GM21619 (cell line): ENCODE results near the gene CHEK1.
"Not testable (repeated sequence)": the region's sequence is repeated elsewhere in the genome, so short reads cannot be mapped to it uniquely, and the experiment has no call there.

Experiments used
- ATAC-seq: cut with Tn5 transposase; IDR thresholded peaks from one replicate; pipeline ENCODE4 v1.9.1; 2021; ENCODE audit not compliant: unreplicated experiment

CHEK1 gene

DNA sequence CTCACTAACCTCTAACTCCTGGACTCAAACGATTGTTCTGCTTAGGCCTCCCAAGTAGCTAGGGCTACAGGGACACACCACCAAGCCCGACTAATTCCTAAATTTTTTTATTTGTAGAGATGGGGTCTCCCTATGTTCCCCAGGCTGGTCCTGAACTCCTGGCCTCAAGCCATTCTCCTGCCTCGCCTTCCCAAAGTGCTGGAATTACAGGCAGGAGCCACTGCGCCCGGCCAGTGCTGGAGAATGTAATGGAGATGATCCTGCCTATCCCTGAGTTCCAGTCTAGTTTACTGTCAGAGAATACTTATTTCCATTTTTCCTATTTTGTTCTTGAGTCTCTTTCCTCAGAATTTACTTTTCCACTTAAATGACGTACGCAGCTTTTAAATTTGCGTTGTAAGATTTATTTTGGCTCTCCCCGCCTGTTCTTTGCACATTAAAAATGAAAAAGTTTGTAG is at the start of gene CHEK1:
CHEK1 (plus strand) TSS at position 408 of the 458 bp plus-strand sequence. CDS start 1,606 bp downstream, outside the sequence.
- no peak for ATAC-seq

DNA sequence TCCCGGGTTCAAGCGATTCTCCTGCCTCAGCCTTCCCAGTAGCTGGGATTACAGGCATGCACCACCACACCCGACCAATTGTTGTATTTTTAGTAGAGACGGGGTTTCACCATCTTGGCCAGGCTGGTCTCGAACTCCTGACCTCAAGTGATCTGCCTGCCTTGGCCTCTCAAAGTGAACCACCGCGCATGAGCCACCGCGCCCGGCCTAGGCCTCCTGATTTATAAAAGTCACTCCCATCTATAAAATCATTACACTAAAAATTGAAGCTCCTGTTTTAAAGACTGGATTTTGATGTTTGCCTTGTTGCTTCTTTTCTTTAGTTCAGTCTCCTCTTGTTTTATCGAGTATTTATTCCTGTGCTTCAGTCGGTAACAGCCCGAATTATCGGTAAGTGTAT is 47.8 kb upstream of the CHEK1 start:
- ATAC-seq: not testable (repeated sequence)

GRCh38 chr11:125578783-125579182 is 46.2 kb upstream of the CHEK1 start:
- ATAC-seq: no peak

DNA sequence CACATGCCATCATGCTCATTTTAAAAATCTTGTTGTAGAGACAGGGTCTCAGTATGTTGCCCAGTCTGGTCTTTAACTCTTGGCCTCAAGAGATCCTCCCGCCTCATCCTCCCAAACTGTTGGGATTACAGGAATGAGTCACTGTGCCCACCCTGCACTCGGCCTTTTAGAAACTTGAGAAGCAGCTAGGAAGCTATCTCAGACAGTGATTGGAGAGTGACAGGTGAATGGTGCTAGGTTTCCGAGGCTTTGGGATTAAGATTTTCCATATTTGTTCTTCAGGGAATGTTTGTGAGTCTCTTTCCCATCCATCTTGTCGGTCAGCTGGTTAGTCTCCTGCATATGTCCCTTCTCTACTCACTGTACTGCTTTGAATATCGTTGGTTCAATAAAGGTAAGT is 45.2 kb upstream of the CHEK1 start:
- ATAC-seq: no peak

DNA sequence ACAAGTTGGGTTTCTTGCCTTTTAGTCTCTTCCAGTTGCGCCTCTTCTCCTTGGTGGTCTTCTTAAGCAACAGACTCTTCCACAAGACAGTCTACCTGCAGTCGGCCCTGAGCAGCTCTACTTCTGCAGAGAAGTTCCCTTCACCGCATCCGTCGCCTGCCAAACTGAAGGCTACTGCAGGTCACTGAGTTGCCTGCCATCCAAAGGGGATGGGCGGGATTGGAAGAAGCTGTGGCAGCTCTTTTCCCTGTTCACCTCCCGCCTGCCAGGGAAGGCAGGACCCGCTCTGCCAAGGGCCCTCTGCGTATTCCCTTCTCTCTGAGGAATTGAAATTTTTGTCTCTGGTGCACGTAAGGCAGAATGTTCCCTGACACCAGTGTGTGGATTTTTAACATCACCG is 41.5 kb upstream of the CHEK1 start:
- no peak for ATAC-seq

GRCh38 chr11:125585487-125585886 is 39.5 kb upstream of the CHEK1 start:
- no peak for ATAC-seq

GRCh38 chr11:125586623-125587022 is 38.3 kb upstream of the CHEK1 start:
- no peak for ATAC-seq

GRCh38 chr11:125587480-125587879 is 37.5 kb upstream of the CHEK1 start:
- ATAC-seq: no peak

- no peak for ATAC-seq
Measured at GRCh38 chr11:125588505-125588904, 36.5 kb upstream of the CHEK1 start.

- ATAC-seq: peak; percentile 18
Measured at GRCh38 chr11:125591649-125592304, 33.2 kb upstream of the CHEK1 start.

DNA sequence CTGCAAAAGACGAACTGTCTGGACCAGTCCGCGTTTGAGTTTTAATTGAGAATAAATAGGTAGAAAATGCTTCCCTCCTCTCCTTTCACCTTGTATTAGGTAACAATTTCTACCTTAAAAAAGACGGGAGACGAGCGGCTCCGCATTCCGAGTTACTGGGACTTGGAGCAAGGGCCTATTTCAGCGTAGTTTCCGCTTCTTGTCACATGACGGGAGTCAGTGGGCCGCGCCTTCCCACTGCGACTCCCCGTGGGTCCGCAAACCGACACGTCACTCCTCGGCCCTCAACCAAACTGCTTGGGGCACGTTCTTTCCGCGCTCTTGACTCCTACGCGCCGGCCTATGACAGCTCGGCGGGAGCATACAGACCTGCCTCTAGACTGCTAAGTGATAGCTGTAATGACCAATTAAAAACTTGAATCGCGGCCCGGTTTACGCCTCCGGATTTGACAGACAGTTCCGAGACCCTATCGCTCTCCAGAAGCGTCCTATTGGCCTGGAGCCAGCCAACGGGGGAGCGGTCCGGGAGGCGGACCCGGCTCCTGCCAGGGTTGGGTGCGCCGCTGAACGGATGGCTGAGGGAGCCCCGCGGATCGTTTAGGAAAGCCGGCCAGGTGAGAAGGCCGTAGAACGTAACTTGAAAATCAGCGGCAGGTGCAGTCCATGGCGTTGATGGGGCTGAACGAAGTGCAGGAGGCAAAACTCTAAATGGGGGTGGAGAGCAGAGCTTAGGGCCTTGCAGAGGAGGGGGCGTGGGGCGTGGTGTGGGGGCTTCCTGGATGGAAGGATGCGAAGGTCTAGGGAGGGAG is 32.5 kb upstream of the CHEK1 start, which contains the start of gene STT3A:
STT3A (plus strand) TSS at position 548 of the 809 bp plus-strand sequence. CDS start 3,064 bp downstream, outside the sequence.
- ATAC-seq: peak; percentile 98

- ATAC-seq: no peak
Measured at GRCh38 chr11:125593114-125593820, 31.7 kb upstream of the CHEK1 start.

- no peak for ATAC-seq
Measured at GRCh38 chr11:125594958-125595357, 30.0 kb upstream of the CHEK1 start.

DNA sequence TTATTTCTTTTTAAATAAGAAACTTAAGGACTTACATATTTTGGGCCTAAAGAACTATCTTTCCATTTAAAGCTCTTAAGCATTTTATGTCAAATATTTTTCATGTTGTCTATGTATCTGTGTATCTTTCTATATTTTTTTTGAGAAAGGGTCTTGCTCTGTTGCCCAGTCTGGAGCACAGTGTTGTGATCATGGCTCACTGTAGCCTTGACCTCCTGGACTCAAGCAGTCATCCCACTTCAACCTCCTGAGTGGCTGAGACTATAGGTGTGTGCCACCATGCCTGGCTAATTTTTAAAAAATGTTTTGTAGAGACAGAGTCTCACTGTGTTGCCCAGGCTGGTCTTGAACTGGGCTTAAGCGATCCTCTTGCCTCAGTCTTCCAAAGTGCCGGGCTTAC is 24.3 kb upstream of the CHEK1 start:
- no peak for ATAC-seq

GRCh38 chr11:125603207-125603606 is 21.8 kb upstream of the CHEK1 start:
- no peak for ATAC-seq

- no peak for ATAC-seq
Measured at GRCh38 chr11:125605417-125605816, 19.5 kb upstream of the CHEK1 start.

GRCh38 chr11:125609545-125609944 is 15.4 kb upstream of the CHEK1 start:
- ATAC-seq: no peak

DNA sequence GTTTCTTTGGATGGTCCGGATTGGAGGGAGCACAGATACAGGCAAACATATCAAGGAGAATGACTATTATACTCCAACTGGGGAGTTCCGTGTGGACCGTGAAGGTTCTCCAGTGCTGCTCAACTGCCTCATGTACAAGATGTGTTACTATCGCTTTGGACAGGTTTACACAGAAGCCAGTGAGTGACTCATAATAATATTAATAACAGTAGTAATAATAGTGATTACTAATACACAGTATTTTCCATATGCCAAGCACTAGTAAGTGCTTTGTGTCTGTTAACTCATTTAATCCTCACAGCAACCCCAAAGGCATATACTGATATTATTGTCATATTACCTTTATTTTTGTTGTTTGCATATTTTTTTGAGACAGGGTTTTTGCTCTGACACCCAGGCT is 6.6 kb upstream of the CHEK1 start:
- ATAC-seq: no peak

DNA sequence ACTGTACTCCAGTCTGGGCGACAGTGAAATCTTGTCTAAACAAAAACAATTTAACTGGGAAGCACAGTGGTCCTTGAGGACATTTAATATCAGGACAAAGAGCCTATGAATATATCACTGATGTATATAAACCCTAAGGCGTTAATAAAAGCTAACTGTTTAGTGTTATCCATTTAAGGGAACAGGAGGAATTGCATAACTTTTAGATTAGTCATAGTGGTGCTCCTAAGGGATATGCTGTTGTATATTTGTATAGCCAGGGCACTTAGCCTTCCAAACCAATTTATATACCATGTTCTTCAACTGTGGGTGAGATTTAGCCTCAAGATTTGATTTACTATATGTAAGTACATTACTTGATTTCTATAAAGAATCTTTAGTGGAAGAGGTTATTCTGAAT is 3.0 kb upstream of the CHEK1 start:
- ATAC-seq: no peak

- no peak for ATAC-seq
Measured at GRCh38 chr11:125623064-125623463, 1.9 kb upstream of the CHEK1 start.

DNA sequence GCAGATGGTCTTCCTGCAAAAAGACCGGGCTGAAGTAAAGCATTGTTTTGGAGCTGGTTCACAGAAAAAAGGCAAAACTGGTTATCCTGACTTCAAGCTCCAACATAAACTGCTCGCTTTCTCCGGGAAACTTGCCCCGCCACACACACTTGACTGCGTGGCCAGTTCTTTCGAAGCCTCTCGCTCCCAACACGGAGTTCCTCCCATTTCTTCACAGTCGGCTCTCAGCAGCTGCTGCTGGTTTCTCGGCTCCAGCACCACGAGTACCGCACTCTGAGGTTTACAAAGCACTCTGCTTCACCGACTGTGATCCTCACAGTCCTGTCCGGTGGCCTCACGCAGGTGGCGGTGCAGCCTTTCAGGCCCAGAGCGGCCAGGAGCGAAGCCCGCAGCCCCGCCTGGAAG is 264 bp downstream of the CHEK1 start:
- ATAC-seq: no peak
